Neural cell (in vitro differentiated cells): ENCODE measurements around the gene DENND5B. TPM values are rescaled to one million over a fixed set of nuclear protein-coding genes. Genes with fewer than 3 reads are reported as not detected.

Experiments used
- H2AFZ ChIP-seq: fragments of 200-600, 300-800 bp; sonication (generic), shearing (Covaris generic); 2 replicates; pipeline ENCODE4 v1.6.0; 2014; ENCODE audit warnings: low read depth, mild to moderate bottlenecking, antibody characterized with exemption, low read length, moderate library complexity
- H3F3A ChIP-seq: fragments of 200-600 bp; shearing (Covaris generic); 2 replicates; pipeline ENCODE4 v1.6.1; 2016; ENCODE audit warnings: mild to moderate bottlenecking, moderate library complexity, mixed read lengths, antibody characterized with exemption, low read length; ENCODE audit not compliant: insufficient read depth, poor library complexity, severe bottlenecking
- H3K27ac ChIP-seq: fragments of 200-600, 300-800 bp; sonication (generic), shearing (Covaris generic); 2 replicates; pipeline ENCODE4 v1.5.1; 2014; ENCODE audit warnings: mild to moderate bottlenecking, low read length, moderate library complexity
- H3K27me3 ChIP-seq: fragments of 300-800, 200-600 bp; sonication (generic), shearing (Covaris generic); 2 replicates; pipeline ENCODE4 v1.6.0; 2014; ENCODE audit warnings: mild to moderate bottlenecking, low read depth, low read length, moderate library complexity; ENCODE audit not compliant: insufficient read depth
- H3K36me3 ChIP-seq: fragments of 300-800, 200-600 bp; sonication (generic), shearing (Covaris generic); 2 replicates; pipeline ENCODE4 v1.5.1; 2014; ENCODE audit warnings: mild to moderate bottlenecking, antibody characterized with exemption, low read length, moderate library complexity; ENCODE audit not compliant: insufficient read depth
- H3K4me2 ChIP-seq: fragments of 300-800, 200-600 bp; sonication (generic), shearing (Covaris generic); 2 replicates; pipeline ENCODE4 v1.6.0; 2014; ENCODE audit warnings: mild to moderate bottlenecking, low read length
- H3K4me3 ChIP-seq: fragments of 300-800, 200-600 bp; sonication (generic), shearing (Covaris generic); 2 replicates; pipeline ENCODE4 v1.5.1; 2014; ENCODE audit warnings: mild to moderate bottlenecking, low read length, moderate library complexity
- H3K79me2 ChIP-seq: fragments of 200-600 bp; shearing (Covaris generic); replicated peaks from 2 replicates; pipeline ENCODE4 v1.6.0; 2014; ENCODE audit warnings: mild to moderate bottlenecking, low read length, moderate library complexity; ENCODE audit not compliant: insufficient read depth
- H3K9ac ChIP-seq: fragments of 300-800, 200-600 bp; sonication (generic), shearing (Covaris generic); 2 replicates; pipeline ENCODE4 v1.6.1; 2016; ENCODE audit warnings: mild to moderate bottlenecking, low read length, mixed read lengths
- H3K9me2 ChIP-seq: fragments of 200-600 bp; shearing (Covaris generic); 2 replicates; pipeline ENCODE4 v1.6.1; 2016; ENCODE audit warnings: mild to moderate bottlenecking, low read length, mixed read lengths; ENCODE audit not compliant: insufficient read depth
- H3K9me3 ChIP-seq: fragments of 200-600, 300-800 bp; sonication (generic), shearing (Covaris generic); 2 replicates; pipeline ENCODE4 v1.6.1; 2016; ENCODE audit warnings: mild to moderate bottlenecking, mixed run types, low read length, moderate library complexity, mixed read lengths
- H4K20me1 ChIP-seq: fragments of 200-600 bp; shearing (Covaris generic); 2 replicates; pipeline ENCODE4 v1.6.1; 2016; ENCODE audit warnings: mild to moderate bottlenecking, mixed run types; ENCODE audit not compliant: insufficient read depth
- EP300 ChIP-seq: fragments of 450-650 bp; conservative IDR thresholded peaks from 2 replicates; pipeline ENCODE4 v1.6.1; 2014; ENCODE audit warnings: antibody characterized with exemption, mild to moderate bottlenecking, moderate library complexity; ENCODE audit not compliant: poor library complexity, severe bottlenecking
- EZH2 ChIP-seq: fragments of 200-600, 300-800 bp; shearing (Covaris generic), sonication (generic); IDR thresholded peaks from 2 replicates; pipeline ENCODE4 v1.6.1; 2014; ENCODE audit warnings: antibody characterized with exemption, low read length, borderline replicate concordance, mild to moderate bottlenecking; ENCODE audit not compliant: insufficient read depth, poor library complexity, severe bottlenecking
- MXI1 ChIP-seq: fragments of 450-650 bp; conservative IDR thresholded peaks from 2 replicates; pipeline ENCODE4 v1.6.1; 2014; ENCODE audit warnings: antibody characterized with exemption, mild to moderate bottlenecking; ENCODE audit not compliant: poor library complexity, severe bottlenecking
- POLR2AphosphoS5 ChIP-seq: IDR thresholded peaks from 2 replicates; pipeline ENCODE4 v1.6.1; 2012
- RAD21 ChIP-seq: fragments of 450-650 bp; conservative IDR thresholded peaks from 2 replicates; pipeline ENCODE4 v1.6.1; 2014; ENCODE audit warnings: antibody characterized with exemption, mild to moderate bottlenecking, moderate library complexity
- SMC3 ChIP-seq: fragments of 450-650 bp; conservative IDR thresholded peaks from 2 replicates; pipeline ENCODE4 v1.6.1; 2014; ENCODE audit warnings: antibody characterized with exemption, mild to moderate bottlenecking, moderate library complexity; ENCODE audit not compliant: poor library complexity
- TAF1 ChIP-seq: IDR thresholded peaks from 2 replicates; pipeline ENCODE4 v1.6.1; 2012; ENCODE audit warnings: low read depth
- polyA plus RNA-seq: library from polyadenylated mRNA; depleted of rRNA; stranded (reverse); fragments of >200 nt; gene quantifications from 2 replicates; pipeline ENCODE4 v1.2.3, GENCODE V29; 2014
- TF ChIP-seq, protein P1 (sequence below): fragments of 450-650 bp; IDR thresholded peaks from 2 replicates; pipeline ENCODE4 v1.5.1; 2014; ENCODE audit warnings: antibody characterized with exemption, mild to moderate bottlenecking, moderate library complexity; ENCODE audit not compliant: poor library complexity, severe bottlenecking
- TF ChIP-seq, protein P2 (sequence below): IDR thresholded peaks from 2 replicates; pipeline ENCODE4 v1.6.1; 2012; ENCODE audit warnings: borderline replicate concordance

Gene DENND5B
- polyA plus RNA-seq, 1 donor from 2014 or later: 23.8 TPM

DNA sequence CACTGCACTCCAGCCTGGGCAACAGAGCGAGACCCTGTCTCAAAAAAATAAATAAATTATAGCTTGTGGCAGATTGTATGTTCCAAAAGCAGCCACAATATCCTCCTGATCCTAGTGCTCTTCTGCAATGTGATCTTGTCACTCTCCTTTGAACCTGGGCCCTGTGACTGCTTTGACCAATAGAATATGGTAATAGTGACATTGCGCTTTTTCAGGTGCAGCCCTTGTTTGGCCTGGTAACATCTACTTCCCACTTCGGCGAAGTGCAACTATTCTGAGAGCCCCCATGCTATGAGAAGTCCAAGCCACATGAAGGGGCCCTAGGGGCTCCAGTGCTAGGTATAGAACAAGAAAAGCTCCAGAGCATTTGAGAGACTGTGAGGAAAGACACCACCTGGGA is 31.1 kb upstream of the DENND5B start:
- Histone ChIP-seq H4K20me1 (no peaks in the 10 kb centered on the region), H3F3A (no peaks in the 10 kb centered on the region), H3K79me2 (no peaks in the 10 kb centered on the region), H3K9ac (no peak overlapping the region), H3K27me3 (no peaks in the 10 kb centered on the region), H3K27ac (no peak overlapping the region), H3K9me3 (no peaks in the 10 kb centered on the region), H3K4me3 (no peak overlapping the region), H3K9me2 (no peaks in the 10 kb centered on the region), H3K4me2 (no peak overlapping the region), H2AFZ (no peak overlapping the region), H3K36me3 (no peaks in the 10 kb centered on the region)
- TF ChIP-seq SMC3 (no peak), EP300 (no peak), TAF1 (no peak), POLR2AphosphoS5 (no peak), MXI1 (no peak), EZH2 (no peak), RAD21 (no peak)
- TF ChIP-seq, protein P1, sequence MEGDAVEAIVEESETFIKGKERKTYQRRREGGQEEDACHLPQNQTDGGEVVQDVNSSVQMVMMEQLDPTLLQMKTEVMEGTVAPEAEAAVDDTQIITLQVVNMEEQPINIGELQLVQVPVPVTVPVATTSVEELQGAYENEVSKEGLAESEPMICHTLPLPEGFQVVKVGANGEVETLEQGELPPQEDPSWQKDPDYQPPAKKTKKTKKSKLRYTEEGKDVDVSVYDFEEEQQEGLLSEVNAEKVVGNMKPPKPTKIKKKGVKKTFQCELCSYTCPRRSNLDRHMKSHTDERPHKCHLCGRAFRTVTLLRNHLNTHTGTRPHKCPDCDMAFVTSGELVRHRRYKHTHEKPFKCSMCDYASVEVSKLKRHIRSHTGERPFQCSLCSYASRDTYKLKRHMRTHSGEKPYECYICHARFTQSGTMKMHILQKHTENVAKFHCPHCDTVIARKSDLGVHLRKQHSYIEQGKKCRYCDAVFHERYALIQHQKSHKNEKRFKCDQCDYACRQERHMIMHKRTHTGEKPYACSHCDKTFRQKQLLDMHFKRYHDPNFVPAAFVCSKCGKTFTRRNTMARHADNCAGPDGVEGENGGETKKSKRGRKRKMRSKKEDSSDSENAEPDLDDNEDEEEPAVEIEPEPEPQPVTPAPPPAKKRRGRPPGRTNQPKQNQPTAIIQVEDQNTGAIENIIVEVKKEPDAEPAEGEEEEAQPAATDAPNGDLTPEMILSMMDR: no peak
- TF ChIP-seq, protein P2, sequence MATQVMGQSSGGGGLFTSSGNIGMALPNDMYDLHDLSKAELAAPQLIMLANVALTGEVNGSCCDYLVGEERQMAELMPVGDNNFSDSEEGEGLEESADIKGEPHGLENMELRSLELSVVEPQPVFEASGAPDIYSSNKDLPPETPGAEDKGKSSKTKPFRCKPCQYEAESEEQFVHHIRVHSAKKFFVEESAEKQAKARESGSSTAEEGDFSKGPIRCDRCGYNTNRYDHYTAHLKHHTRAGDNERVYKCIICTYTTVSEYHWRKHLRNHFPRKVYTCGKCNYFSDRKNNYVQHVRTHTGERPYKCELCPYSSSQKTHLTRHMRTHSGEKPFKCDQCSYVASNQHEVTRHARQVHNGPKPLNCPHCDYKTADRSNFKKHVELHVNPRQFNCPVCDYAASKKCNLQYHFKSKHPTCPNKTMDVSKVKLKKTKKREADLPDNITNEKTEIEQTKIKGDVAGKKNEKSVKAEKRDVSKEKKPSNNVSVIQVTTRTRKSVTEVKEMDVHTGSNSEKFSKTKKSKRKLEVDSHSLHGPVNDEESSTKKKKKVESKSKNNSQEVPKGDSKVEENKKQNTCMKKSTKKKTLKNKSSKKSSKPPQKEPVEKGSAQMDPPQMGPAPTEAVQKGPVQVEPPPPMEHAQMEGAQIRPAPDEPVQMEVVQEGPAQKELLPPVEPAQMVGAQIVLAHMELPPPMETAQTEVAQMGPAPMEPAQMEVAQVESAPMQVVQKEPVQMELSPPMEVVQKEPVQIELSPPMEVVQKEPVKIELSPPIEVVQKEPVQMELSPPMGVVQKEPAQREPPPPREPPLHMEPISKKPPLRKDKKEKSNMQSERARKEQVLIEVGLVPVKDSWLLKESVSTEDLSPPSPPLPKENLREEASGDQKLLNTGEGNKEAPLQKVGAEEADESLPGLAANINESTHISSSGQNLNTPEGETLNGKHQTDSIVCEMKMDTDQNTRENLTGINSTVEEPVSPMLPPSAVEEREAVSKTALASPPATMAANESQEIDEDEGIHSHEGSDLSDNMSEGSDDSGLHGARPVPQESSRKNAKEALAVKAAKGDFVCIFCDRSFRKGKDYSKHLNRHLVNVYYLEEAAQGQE: no peak

DNA sequence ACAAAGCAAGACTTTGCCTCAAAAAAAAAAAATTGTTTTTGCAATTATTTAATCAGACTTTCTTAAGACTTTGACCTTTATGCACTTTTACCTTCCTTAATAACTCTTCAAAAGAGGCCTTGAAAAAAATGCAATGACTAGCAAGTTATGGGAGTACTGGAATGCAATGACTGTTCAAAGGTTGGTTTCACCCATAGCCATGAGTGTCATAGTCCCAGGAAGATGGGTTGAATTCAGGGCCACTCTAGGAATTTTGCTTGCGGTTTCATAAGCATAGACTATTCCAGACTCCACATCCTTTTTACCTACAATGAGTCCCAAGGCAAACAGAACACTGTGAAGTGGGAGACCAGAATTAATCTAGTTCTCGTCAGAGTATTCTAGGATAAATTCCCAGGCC is 29.4 kb upstream of the DENND5B start:
- Histone ChIP-seq H3K79me2 (no peaks in the 10 kb centered on the region), H3K9me3 (no peaks in the 10 kb centered on the region), H3K36me3 (no peaks in the 10 kb centered on the region), H3K9ac (no peak overlapping the region), H4K20me1 (no peaks in the 10 kb centered on the region), H3F3A (no peaks in the 10 kb centered on the region), H2AFZ (no peak overlapping the region), H3K27me3 (no peaks in the 10 kb centered on the region), H3K9me2 (no peaks in the 10 kb centered on the region), H3K4me2 (no peak overlapping the region), H3K27ac (no peak overlapping the region), H3K4me3 (no peak overlapping the region)
- TF ChIP-seq, protein P1: no peak
- no peak for TF ChIP-seq POLR2AphosphoS5
- TF ChIP-seq EZH2: no peak
- no peak for TF ChIP-seq SMC3
- TF ChIP-seq, protein P2: no peak
- no peak for TF ChIP-seq RAD21
- TF ChIP-seq MXI1: no peak
- no peak for TF ChIP-seq EP300
- TF ChIP-seq TAF1: no peak
